H9 (cell line): ENCODE data around the gene PRKAG2. TPM values are rescaled to one million over a fixed set of nuclear protein-coding genes. Genes with fewer than 3 reads are reported as not detected.

Source experiments
- DNase-seq: peaks from one replicate; pipeline ENCODE4 v3.0.0-alpha.2; 2017
- H2AFZ ChIP-seq: one replicate; pipeline ENCODE4 v1.6.1; 2013; ENCODE audit warnings: mild to moderate bottlenecking, low read length, control low read depth, moderate library complexity
- H2AK5ac ChIP-seq: 2 replicates; pipeline ENCODE4 v1.6.1; 2013; ENCODE audit warnings: low read length, control low read depth, mixed read lengths; ENCODE audit not compliant: insufficient read length
- H2BK120ac ChIP-seq: one replicate; pipeline ENCODE4 v1.6.1; 2013; ENCODE audit warnings: low read depth, mild to moderate bottlenecking, low read length, control low read depth, inconsistent platforms; ENCODE audit not compliant: poor library complexity, severe bottlenecking
- H2BK12ac ChIP-seq: 2 replicates; pipeline ENCODE4 v1.6.1; 2013; ENCODE audit warnings: low read length, control low read depth, mixed read lengths, low read depth; ENCODE audit not compliant: insufficient read length
- H2BK15ac ChIP-seq: 2 replicates; pipeline ENCODE4 v1.6.1; 2013; ENCODE audit warnings: low read depth, low read length, control low read depth
- H2BK20ac ChIP-seq: one replicate; pipeline ENCODE4 v1.6.1; 2013; ENCODE audit warnings: low read depth, mild to moderate bottlenecking, low read length, control low read depth, inconsistent platforms; ENCODE audit not compliant: poor library complexity, severe bottlenecking
- H2BK5ac ChIP-seq: 2 replicates; pipeline ENCODE4 v1.6.1; 2013; ENCODE audit warnings: low read length, control low read depth, mixed read lengths; ENCODE audit not compliant: insufficient read length
- H3K14ac ChIP-seq: 2 replicates; pipeline ENCODE4 v1.6.1; 2013; ENCODE audit warnings: low read length, control low read depth; ENCODE audit not compliant: insufficient read depth
- H3K18ac ChIP-seq: 2 replicates; pipeline ENCODE4 v1.6.1; 2013; ENCODE audit warnings: low read depth, mild to moderate bottlenecking, mixed read lengths, low read length, control low read depth; ENCODE audit not compliant: insufficient read length
- H3K23ac ChIP-seq: 2 replicates; pipeline ENCODE4 v1.6.1; 2013; ENCODE audit warnings: low read length, control low read depth, mixed read lengths, low read depth; ENCODE audit not compliant: insufficient read length
- H3K23me2 ChIP-seq: 2 replicates; pipeline ENCODE4 v1.6.1; 2013; ENCODE audit warnings: low read depth, mild to moderate bottlenecking, mixed read lengths, low read length, control low read depth; ENCODE audit not compliant: insufficient read length, poor library complexity, severe bottlenecking
- H3K27ac ChIP-seq: 2 replicates; pipeline ENCODE4 v1.5.1; 2013; ENCODE audit warnings: low read length, control low read depth, mixed read lengths, low read depth; ENCODE audit not compliant: insufficient read length
- H3K27me3 ChIP-seq: 2 replicates; pipeline ENCODE4 v1.6.1; 2013; ENCODE audit warnings: low read length, control low read depth, inconsistent platforms; ENCODE audit not compliant: insufficient read depth
- H3K4ac ChIP-seq: 2 replicates; pipeline ENCODE4 v1.6.1; 2013; ENCODE audit warnings: low read depth, mild to moderate bottlenecking, control low read depth, inconsistent platforms, low read length, moderate library complexity
- H3K4me1 ChIP-seq: 2 replicates; pipeline ENCODE4 v1.6.1; 2013; ENCODE audit warnings: low read length, control low read depth, inconsistent platforms; ENCODE audit not compliant: insufficient read depth
- H3K4me2 ChIP-seq: 2 replicates; pipeline ENCODE4 v1.6.1; 2013; ENCODE audit warnings: low read length, control low read depth, mixed read lengths; ENCODE audit not compliant: insufficient read length, insufficient read depth
- H3K56ac ChIP-seq: 2 replicates; pipeline ENCODE4 v1.6.1; 2013; ENCODE audit warnings: low read depth, mild to moderate bottlenecking, mixed read lengths, low read length, control low read depth; ENCODE audit not compliant: insufficient read length
- H3K79me1 ChIP-seq: 2 replicates; pipeline ENCODE4 v1.6.1; 2013; ENCODE audit warnings: low read depth, mild to moderate bottlenecking, moderate library complexity, low read length, control low read depth, inconsistent platforms; ENCODE audit not compliant: insufficient read depth, poor library complexity, severe bottlenecking
- H3K79me2 ChIP-seq: 2 replicates; pipeline ENCODE4 v1.6.1; 2013; ENCODE audit warnings: low read length, control low read depth, inconsistent platforms; ENCODE audit not compliant: insufficient read depth
- H3K9ac ChIP-seq: 2 replicates; pipeline ENCODE4 v1.6.1; 2013; ENCODE audit warnings: low read length, control low read depth, mixed read lengths; ENCODE audit not compliant: insufficient read length; ENCODE audit errors: extremely low read depth
- H3K9me3 ChIP-seq: one replicate; pipeline ENCODE4 v1.6.1; 2013; ENCODE audit warnings: low read depth, low read length, inconsistent platforms; ENCODE audit not compliant: control insufficient read depth
- H3T11ph ChIP-seq: one replicate; pipeline ENCODE4 v1.6.1; 2013; ENCODE audit warnings: mild to moderate bottlenecking, low read length, control low read depth, inconsistent platforms
- H4K20me1 ChIP-seq: one replicate; pipeline ENCODE4 v1.6.1; 2013; ENCODE audit not compliant: control insufficient read depth, insufficient read length, insufficient read depth
- H4K5ac ChIP-seq: 2 replicates; pipeline ENCODE4 v1.6.1; 2013; ENCODE audit warnings: low read depth, mild to moderate bottlenecking, mixed read lengths, low read length, control low read depth; ENCODE audit not compliant: insufficient read length
- H4K8ac ChIP-seq: replicated peaks from 2 replicates; pipeline ENCODE4 v1.6.1; 2013; ENCODE audit warnings: low read length, control low read depth, mixed read lengths, low read depth; ENCODE audit not compliant: insufficient read length
- H4K91ac ChIP-seq: 2 replicates; pipeline ENCODE4 v1.6.1; 2013; ENCODE audit warnings: low read depth, mild to moderate bottlenecking, moderate library complexity, mixed read lengths, low read length, control low read depth; ENCODE audit not compliant: insufficient read length
- H3K27ac Mint-ChIP-seq, 3 experiments: 2 replicates in 2 of 3; 3 replicates in 1 of 3; pipeline ENCODE4 v1.8.0; 2020 to 2021; ENCODE audit warnings: mixed read lengths in 3 of 3, mild to moderate bottlenecking in 1 of 3, moderate library complexity in 1 of 3
- H3K27me3 Mint-ChIP-seq: 2 replicates; pipeline ENCODE4 v1.8.0; 2021; ENCODE audit warnings: low read depth, mild to moderate bottlenecking, moderate library complexity, mixed read lengths
- H3K36me3 Mint-ChIP-seq, 3 experiments: 2 replicates in 2 of 3; 3 replicates in 1 of 3; pipeline ENCODE4 v1.8.0; 2020 to 2021; ENCODE audit warnings: low read depth in 3 of 3, mixed read lengths in 3 of 3; ENCODE audit not compliant: insufficient read depth in 1 of 3
- H3K4me1 Mint-ChIP-seq, 2 experiments: 2 replicates each; pipeline ENCODE4 v1.8.0; 2020; ENCODE audit warnings: mixed read lengths in 2 of 2
- H3K4me3 Mint-ChIP-seq, 2 experiments: 2 replicates in 1 of 2; 3 replicates in 1 of 2; pipeline ENCODE4 v1.8.0; 2020 to 2021; ENCODE audit warnings: mild to moderate bottlenecking in 2 of 2, mixed read lengths in 2 of 2, moderate library complexity in 1 of 2
- H3K9me3 Mint-ChIP-seq, 2 experiments: 2 replicates in 1 of 2; 3 replicates in 1 of 2; pipeline ENCODE4 v1.8.0; 2020; ENCODE audit warnings: mild to moderate bottlenecking in 2 of 2, mixed read lengths in 2 of 2, moderate library complexity in 1 of 2
- WGBS: extraction: QIAGEN DNeasy Blood & Tissue Kit; methylation state at CpG from one replicate; pipeline ENCODE4 v1.1.7; 2013; ENCODE audit warnings: missing lambda C conversion rate, low lambda C conversion rate, mixed read lengths; ENCODE audit not compliant: insufficient read length; ENCODE audit errors: extremely low coverage; 5-methylcytosine and 5-hydroxymethylcytosine counted together
- total RNA-seq: library from RNA; stranded (reverse); gene quantifications from 2 replicates; pipeline ENCODE4 v1.2.1, GENCODE V29; 2021
- TF ChIP-seq, protein P1 (sequence below): fragments of 200-600 bp; sonication (generic); conservative IDR thresholded peaks from 3 replicates; pipeline ENCODE4 v1.8.0; 2021; ENCODE audit warnings: antibody characterized with exemption, mild to moderate bottlenecking

PRKAG2 gene
- total RNA-seq, 1 experiment from 2014 or later, result 11.8 TPM

DNA sequence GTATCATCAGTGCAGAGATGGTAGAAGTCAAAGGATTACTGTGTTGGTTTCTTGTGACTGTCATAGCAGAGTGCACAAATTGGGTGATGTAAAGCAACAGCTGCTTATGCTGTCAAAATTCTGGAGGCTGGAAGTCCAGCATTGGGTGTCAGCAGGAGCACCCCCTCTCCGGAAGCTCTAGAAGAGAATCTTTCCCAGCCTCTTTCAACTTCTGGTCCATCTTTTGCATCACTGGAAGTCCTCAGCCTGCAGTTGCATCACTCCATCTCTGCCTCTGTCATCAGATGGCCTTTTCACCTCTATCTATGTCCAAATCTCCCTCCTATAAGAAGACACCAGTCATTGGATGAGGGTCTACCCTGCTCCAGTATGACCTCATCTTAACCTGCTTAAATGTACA is 43.6 kb upstream of the PRKAG2 start:
- Histone ChIP-seq H3K56ac (no peak overlapping the region), H3T11ph (no peak overlapping the region), H2BK15ac (no peak overlapping the region), H2AFZ (no peak overlapping the region), H4K91ac (no peak overlapping the region), H3K4me2 (no peak overlapping the region), H4K20me1 (no peaks in the 10 kb centered on the region), H3K4ac (no peak overlapping the region), H3K18ac (no peak overlapping the region), H2BK120ac (no peak overlapping the region), H4K8ac (no peak overlapping the region), H3K23me2 (no peaks in the 10 kb centered on the region), H3K79me1 (no peaks in the 10 kb centered on the region), H3K4me1 (no peaks in the 10 kb centered on the region), H4K5ac (no peak overlapping the region), H2BK20ac (no peak overlapping the region), H3K27ac (no peak overlapping the region), H2BK12ac (no peak overlapping the region), H2AK5ac (no peak overlapping the region), H3K23ac (no peak overlapping the region), H2BK5ac (no peak overlapping the region), H3K14ac (no peak overlapping the region), H3K79me2 (no peaks in the 10 kb centered on the region), H3K27me3 (no peaks in the 10 kb centered on the region), H3K9me3 (no peaks in the 10 kb centered on the region), H3K9ac (no peak overlapping the region)
- no peak for DNase-seq
- Mint-ChIP-seq H3K27me3 (peaks cover 3% of the 10 kb centered on the region), H3K4me3 (no peak overlapping the region), H3K27ac (no peak overlapping the region), H3K36me3 (no peaks in the 10 kb centered on the region), H3K9me3 (no peaks in the 10 kb centered on the region), H3K4me1 (0 out of 4 replicates have a peak, but pooled peaks cover 0 to 2% of the 10 kb centered on the region in 2 experiments)
- no CpG with 5 or more reads among the region's 1 CpG for WGBS
- TF ChIP-seq, protein P1, sequence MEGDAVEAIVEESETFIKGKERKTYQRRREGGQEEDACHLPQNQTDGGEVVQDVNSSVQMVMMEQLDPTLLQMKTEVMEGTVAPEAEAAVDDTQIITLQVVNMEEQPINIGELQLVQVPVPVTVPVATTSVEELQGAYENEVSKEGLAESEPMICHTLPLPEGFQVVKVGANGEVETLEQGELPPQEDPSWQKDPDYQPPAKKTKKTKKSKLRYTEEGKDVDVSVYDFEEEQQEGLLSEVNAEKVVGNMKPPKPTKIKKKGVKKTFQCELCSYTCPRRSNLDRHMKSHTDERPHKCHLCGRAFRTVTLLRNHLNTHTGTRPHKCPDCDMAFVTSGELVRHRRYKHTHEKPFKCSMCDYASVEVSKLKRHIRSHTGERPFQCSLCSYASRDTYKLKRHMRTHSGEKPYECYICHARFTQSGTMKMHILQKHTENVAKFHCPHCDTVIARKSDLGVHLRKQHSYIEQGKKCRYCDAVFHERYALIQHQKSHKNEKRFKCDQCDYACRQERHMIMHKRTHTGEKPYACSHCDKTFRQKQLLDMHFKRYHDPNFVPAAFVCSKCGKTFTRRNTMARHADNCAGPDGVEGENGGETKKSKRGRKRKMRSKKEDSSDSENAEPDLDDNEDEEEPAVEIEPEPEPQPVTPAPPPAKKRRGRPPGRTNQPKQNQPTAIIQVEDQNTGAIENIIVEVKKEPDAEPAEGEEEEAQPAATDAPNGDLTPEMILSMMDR, result no peak
